ENCODE measurements around the gene POLR3E.

Gene POLR3E, protein sequence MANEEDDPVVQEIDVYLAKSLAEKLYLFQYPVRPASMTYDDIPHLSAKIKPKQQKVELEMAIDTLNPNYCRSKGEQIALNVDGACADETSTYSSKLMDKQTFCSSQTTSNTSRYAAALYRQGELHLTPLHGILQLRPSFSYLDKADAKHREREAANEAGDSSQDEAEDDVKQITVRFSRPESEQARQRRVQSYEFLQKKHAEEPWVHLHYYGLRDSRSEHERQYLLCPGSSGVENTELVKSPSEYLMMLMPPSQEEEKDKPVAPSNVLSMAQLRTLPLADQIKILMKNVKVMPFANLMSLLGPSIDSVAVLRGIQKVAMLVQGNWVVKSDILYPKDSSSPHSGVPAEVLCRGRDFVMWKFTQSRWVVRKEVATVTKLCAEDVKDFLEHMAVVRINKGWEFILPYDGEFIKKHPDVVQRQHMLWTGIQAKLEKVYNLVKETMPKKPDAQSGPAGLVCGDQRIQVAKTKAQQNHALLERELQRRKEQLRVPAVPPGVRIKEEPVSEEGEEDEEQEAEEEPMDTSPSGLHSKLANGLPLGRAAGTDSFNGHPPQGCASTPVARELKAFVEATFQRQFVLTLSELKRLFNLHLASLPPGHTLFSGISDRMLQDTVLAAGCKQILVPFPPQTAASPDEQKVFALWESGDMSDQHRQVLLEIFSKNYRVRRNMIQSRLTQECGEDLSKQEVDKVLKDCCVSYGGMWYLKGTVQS

DNA sequence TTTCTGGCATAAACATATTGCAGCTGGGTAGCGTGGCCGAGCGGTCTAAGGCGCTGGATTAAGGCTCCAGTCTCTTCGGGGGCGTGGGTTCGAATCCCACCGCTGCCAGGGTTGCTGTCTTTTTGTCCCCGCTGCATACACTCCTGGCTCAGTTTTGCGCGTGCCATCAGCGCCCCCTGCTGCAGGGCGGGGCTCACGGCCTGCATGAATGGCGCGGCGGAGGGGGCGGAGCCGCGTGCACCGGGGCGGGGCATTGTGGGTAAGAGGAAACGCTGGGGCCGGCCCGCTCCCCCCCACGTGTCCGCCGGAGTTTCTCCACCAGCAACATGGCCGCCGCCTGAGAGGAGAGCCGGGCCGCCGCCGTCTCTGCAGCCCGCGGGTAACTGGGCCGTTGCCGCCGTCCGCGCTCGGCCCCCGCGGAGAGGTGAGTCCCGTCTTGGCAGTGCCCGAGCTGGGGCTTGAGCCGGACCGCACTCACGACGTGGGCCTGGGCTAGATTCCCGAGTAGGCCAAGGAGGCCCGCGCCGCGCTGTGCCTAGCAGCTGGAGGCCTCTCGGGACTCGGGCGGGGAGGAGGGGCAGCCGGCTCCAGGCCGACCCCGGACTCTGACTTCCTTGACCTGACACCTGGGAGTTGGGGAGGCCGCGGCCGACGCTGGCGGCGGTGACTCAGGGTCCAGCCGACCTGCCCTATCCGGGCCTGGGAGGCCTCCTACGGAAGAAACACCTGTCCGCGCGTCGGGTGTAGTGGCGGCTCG lies at the start of gene POLR3E:
TSS of gene POLR3E (plus strand) at position 296 of the 757 bp plus-strand sequence. CDS start 5,560 bp downstream, outside the sequence.
- in situ Hi-C loops (cut with MboI; ENCODE audit: low sequenced_read_pairs): no loop called here

DNA sequence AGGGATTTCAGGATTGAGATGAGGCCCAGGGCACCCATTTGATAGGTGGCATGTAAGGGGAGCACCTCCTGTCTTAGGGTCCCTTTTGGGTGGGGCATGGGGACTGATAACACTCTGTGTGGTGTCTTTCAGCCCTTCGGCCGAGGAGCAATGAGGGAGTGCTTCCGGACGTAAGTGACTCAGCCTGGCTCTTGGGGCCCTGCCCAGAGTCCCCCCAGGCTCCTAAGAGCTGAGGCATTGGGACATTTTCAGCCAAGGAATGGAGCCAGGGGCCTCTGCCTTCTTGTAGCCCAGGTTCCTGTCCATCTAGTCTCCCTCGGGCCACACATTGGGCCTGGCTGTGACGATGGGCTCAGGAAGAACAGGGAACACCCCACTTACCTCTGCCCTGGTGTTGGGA lies 46.7 kb upstream of the POLR3E start:
- in situ Hi-C loops (cut with MboI; ENCODE audit: low sequenced_read_pairs): no loop called here

DNA sequence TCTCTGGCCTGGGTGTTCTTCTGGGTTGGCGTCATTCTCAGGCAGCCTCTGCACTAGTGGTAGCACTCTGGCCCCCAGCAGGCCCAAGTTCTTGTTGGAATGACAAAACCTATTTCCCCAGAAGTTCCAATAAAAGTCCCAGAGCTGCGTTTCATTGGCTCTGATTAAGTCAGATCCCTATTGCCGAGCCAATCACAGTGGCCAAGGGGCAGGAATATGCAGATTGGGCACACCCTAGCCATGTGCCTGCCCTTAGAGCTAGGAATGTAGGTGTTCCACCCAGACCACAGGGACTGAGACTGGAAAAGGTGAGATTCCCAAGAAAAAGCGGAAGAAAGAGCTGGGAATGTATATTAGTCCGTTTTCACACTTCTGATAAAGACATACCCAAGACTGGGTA lies 44.9 kb upstream of the POLR3E start:
- in situ Hi-C loops (cut with MboI; ENCODE audit: low sequenced_read_pairs): no loop called here

DNA sequence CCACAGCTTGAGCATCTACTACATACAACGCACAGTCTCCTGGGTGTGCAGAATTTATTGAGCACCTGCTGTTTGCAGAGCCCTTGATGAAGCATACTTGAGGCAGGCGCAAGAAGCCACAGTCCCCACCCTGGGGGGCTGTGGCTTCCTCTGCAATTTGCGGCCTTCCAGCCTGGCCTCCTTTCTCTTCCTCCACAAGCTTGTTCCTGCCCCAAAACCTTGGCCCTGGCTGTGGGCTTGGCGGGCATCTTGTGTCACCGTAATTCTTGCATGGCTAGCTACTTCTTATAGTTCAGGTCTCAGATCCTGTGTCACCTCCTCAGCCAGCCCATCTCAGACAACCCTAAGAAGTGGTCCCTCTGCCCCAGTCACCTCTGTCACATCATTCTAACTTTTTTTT lies 43.9 kb upstream of the POLR3E start:
- in situ Hi-C loops (cut with MboI; ENCODE audit: low sequenced_read_pairs): no loop called here

DNA sequence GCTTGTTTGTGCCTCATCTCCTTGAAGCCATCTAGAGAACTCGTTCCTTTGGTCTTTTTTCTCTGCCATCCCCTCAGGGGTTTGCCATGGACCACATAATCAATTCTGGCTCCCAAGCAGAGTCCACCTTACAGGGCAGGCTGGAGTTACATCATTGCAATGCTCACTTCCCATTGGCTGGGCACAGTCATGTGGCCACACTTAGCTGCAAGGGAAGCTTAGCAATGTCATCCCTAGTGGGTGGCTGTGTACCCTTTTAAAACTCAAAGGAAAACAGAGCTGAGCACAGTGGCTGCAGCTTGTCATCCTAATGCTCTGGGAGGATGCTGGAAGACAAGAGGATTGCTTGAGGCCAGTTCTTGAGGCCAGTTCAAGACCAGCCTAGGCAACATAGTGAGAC lies 41.9 kb upstream of the POLR3E start:
- in situ Hi-C loops (cut with MboI; ENCODE audit: low sequenced_read_pairs): no loop called here

DNA sequence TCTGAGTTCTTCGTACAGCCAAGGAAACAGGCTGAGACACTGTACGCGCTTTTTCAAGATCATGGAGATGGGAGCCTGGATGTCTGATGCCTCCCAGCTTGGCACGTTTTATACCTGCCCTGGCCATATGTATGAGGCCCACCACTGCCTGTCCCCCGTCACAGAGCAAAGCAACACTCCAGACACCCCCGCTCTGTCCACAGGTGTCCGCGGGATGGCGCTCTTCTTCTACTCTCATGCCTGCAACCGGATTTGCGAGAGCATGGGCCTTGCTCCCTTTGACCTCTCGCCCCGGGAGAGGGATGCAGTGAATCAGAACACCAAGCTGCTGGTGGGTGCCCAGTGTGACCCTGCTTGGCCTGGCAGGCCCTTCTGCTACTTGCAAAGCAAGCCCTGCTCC lies 39.8 kb upstream of the POLR3E start:
- in situ Hi-C loops (cut with MboI; ENCODE audit: low sequenced_read_pairs): no loop called here

DNA sequence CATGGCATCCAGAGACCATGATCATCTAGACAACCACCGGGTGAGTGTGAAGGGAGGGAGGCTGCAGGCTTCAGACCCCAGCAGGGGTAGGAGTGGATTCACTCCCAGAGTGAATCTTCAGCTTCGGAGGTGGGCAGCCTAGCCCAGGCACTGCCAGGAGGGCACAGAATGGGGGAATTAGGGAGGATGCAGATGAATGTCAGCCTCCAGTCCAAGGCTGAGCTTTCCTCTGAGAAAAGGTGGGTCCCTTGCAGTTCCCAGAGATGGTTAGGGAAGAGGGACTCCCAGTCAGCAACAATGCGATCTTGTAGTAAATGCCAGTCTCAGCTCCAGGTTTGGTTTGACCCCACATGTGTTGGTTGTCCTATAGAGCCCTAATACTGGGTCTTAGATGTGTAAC lies 36.7 kb upstream of the POLR3E start:
- in situ Hi-C loops (cut with MboI; ENCODE audit: low sequenced_read_pairs): no loop called here

DNA sequence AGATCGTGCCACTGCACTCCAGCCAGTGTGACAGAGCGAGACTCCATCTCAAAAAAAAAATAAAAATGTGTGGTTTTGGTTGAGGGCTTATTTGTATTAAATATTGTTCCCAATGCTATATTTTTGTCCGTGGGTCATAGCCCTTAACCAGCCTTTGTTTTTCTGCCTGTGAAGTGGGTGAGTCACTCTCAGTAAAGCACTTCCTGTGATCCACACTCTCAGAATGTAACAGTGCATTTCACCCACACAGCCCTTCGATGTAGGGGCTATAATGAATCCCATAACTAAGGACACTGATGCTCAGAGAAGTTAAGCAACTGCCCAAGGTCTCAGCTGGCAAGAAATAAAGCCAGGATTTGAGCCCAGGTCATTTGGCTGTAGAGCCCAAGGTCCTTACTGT lies 34.7 kb upstream of the POLR3E start:
- in situ Hi-C loops (cut with MboI; ENCODE audit: low sequenced_read_pairs): no loop called here

DNA sequence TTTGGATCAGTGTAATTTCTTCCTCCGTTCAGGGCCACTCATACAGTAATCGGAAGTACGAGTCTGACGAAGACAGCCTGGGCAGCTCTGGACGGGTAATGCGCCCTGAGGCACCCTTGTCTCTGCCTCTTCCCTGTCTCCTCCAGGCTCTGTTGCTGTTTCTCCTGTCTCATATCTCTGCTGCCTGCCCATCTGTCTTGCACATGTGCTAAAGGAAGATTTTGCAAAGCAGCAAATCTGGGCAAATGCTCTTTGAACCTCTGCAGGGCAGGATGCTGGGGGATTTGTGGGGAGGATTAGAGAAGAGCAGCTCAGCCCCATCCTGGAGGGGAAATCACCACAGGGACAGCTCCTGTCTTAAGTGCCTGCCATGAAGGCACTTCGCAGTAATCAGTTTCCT lies 32.4 kb upstream of the POLR3E start:
- in situ Hi-C loops (cut with MboI; ENCODE audit: low sequenced_read_pairs): no loop called here

DNA sequence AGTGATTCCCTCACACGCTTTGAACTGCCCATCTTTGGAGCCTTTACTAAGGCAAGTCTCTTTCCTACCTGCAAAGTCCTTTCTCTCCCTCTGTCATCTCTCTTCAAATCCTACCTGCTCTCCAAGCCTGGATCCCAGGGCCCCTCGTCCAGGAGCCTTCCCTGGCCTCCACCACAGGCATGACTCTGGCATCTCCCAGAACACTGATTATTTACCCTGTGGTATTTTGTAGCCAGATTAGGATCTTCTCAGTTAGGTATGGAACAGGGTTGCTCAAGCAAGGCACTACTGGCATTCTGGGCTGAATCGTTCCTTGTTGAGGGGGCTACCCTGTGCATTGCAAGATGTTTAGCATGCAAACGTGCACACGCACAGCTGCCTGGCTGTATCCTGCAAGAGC lies 31.9 kb upstream of the POLR3E start:
- in situ Hi-C loops (cut with MboI; ENCODE audit: low sequenced_read_pairs): no loop called here

DNA sequence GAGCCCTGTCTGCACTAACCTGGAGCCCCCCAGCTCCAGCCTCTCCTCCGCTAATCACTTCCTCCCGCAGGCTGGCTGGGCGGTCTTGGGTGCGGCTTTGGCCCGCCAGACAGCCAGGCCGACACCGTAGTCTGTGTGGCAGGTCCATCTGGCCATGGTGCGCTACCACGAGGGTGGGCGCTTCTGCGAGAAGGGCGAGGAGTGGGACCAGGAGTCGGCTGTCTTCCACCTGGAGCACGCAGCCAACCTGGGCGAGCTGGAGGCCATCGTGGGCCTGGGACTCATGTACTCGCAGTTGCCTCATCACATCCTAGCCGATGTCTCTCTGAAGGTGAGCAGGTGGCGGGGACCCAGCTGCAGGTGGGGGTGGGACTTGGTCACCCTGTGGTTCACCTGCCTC lies 30.7 kb upstream of the POLR3E start:
- in situ Hi-C loops (cut with MboI; ENCODE audit: low sequenced_read_pairs): no loop called here

DNA sequence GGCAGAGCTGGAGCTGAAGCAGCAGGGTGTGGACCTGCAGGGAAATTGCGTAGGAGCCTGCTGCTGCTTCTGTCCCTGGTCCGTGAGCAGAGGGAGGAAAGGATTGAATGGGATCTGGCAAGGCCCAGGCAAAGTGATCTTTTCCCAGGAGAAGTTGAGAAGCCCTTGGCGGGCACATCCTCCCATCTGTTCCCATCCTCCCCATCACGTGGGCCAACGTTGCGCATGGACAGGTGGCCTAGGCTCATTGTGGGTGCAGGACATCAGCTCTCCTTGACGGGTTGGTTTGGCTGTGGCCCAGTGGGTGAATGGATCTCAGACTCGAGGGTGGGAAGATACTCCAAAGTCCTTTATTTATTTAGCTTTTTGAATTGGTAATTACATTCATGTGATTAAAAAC lies 29.4 kb upstream of the POLR3E start:
- in situ Hi-C loops (cut with MboI; ENCODE audit: low sequenced_read_pairs): no loop called here

DNA sequence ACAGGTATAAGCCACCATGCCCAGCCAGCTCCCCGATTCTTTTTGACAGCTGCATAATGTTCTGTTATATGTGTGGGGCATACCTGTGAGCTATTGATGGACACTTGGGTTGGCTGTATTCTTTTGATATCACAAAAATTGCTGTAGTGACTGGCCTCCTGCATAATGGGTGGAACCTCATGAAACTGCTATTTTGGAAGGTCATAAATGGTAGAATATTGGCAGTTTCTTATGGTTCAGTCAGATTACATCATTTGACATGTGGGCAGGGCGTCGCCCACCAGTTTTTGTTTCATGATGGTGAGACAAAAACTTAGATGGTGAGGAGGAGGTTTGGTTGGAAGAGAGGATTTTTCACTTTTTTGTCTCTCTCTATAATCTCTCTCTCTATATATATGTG lies 26.7 kb upstream of the POLR3E start:
- in situ Hi-C loops (cut with MboI; ENCODE audit: low sequenced_read_pairs): no loop called here

DNA sequence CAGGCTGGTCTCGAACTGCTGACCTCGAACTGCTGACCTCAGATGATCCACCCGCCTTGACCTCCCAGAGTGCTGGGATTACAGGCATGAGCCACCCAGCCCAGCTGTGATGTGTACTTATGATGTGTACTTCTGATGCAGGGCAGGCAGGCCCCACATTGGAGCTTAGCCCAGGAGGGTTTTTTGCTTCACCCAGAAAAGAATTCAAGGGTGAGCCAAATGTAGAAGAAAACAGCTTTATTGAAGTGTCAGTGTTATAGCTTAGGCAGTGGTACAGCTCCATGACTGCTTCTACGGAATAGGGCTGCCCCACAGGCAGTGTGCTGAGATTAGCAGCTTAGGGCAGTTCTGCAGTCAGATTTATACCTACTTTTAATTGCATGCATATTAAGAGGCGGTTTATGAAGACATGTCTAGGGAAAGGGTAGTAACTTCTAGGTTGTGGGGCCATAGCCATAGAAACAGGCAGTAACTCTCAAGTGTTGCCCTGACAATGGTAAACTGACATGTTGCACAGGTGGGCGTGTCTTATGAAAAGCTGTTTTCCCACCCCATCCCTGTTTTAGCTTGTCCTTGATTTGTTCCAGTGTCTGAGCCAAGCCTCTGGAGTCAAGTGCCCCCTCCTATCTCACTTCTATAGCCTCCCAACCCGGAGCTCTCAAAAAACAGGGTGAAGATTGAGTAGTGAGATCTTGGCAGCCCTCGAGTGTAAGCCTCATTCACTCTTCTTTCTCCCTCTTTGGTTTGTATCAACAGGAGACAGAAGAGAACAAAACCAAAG lies 24.1 kb upstream of the POLR3E start:
- in situ Hi-C loops (cut with MboI; ENCODE audit: low sequenced_read_pairs): no loop called here

DNA sequence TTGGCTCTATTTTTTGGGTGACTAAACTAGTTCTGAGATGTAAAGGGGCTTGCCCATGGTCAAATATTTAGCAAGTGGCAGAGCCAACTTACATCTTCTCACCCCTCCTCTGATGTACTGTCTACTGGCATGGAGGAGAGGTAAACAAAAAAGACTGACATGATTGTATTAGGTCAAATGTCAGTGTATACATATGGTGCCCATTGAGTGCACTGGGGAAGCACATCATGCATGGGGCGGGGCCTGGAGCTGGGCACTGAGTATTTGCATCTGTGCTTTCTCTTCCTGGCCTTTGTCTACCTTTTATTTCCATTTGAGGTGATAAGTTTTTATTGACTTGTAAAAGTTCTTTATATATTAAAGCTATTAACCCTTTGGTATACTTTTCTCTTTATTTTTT lies 22.3 kb upstream of the POLR3E start:
- in situ Hi-C loops (cut with MboI; ENCODE audit: low sequenced_read_pairs): no loop called here

DNA sequence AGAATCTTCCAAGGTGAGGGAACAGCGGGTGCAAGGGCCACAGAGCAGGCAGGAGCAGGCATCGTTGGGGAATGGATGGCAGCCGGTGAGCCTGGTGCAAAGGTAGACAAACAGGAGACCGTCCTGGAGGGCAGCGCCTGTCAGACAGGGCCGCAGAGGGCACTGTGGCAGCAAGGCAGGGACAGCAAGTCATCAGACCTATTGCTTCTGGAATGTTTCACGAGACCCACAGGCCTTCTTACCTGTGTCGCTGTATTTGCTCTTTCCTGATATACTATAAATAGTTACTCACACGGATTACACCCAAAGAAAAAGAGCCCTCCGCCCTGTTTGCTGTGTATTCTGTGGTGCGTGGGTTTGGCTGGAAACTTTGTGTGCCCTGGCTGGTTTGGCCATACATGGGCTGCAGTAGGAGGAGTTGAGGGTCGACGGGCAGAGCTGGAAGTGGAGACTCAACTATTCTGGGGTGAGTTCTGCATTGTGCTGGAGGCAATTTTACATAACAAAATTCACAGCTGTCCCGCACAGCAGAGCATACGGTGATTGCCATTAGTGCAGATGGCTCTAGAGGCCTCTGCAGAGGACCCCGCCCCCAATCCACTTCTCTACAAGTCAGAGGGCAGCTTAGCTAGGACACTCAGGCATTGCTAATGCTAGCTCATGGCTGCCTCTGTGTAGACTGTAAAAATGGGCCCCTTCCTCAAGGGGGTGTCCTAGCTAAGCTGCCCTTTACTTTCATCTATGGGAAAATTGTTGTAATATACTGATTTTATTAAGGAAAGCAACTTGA lies 18.6 kb upstream of the POLR3E start:
- in situ Hi-C loops (cut with MboI; ENCODE audit: low sequenced_read_pairs): no loop called here

DNA sequence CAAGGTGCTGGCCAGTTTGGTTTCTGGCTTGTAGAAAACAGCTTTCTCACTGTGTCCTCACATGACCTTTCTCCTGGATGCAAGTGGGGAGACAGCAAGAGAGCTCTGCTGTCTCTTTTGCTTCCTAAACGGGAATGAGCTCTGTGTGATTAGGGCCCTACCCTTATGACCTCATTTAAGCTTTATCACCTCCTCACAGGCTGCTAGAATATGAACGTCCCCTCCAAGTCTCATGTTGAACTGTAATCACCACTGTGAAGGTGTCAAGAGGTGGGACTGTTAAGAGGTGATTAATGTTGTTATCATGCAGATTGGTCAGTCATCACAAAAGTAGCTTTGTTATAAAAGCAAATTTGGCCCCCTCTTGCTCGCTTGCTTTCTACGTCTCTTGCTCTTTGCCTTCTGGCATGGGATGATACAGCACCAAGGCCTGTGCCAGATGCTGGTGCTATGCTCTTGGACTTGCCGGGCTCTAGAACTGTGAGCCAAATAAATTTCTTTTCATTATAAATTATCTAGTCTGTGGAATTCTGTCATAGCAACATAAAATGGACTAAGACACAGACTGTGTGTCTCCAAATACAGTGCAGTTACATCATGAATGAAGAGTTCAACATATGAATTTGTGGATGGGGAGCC lies 14.8 kb upstream of the POLR3E start:
- in situ Hi-C loops (cut with MboI; ENCODE audit: low sequenced_read_pairs): no loop called here

DNA sequence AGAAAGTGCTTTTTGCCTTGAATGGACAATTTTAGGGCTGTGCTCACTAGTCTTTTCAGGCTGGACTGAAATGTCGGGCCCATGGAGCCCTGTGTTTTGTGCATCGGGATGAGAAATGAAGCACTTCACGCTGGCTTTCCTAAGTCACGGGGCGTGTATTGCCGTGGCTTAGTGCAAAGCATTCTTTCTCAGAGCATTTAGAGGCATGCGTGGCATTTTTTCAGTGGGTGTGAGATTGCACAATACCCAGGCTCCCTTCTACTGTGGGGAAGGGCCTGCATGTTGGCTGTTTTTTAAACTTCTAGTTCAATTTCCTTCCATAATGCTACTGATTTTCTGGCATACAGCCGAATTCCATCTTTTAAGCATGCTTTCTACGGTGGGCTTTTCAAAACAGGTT lies 12.6 kb upstream of the POLR3E start:
- in situ Hi-C loops (cut with MboI; ENCODE audit: low sequenced_read_pairs): no loop called here

DNA sequence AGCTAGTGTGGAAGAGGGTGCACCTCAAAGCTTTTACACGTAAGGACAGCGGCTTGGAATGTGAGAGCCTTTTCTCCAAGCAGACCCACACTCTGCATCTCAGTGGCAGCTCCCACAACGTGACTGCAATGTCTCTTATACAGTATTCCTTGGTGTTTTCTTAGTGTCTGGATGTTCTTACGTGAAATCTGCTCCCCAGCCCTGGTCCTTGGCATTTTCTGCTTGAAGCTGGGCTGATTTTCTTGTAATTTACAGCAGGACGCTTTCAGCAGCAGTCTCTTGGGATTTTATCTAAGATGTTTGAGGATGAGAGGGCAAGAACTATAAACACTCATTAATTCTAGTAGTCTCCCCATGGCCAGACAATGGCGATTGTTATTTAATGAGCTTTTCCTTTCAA lies 12.1 kb upstream of the POLR3E start:
- in situ Hi-C loops (cut with MboI; ENCODE audit: low sequenced_read_pairs): no loop called here

DNA sequence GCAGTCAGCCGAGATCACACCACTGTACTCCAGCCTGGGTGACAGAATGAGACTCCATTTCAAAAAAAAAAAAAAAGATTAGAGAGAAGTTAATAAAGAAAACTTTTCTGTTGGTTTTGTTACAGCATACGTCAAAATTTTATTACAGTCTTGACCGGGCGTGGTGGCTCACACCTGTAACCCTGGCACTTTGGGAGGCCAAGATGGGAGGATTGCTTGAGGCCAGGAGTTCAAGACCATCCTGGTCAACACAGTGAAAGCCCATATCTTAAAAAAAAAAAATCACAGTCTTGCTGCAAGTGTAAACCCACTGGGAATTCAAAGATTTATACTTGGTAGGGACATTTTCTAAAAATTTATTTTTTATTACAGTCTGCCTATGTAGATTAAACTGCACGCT lies 6.2 kb upstream of the POLR3E start:
- in situ Hi-C loops (cut with MboI; ENCODE audit: low sequenced_read_pairs): no loop called here

All from hTERT RPE-1 (cell line).